NCI-H2107 treated with DMSO at 0.1 percent for 48 hours (cell line): ENCODE results near the gene MAS1.

Experiments
- DNase-seq: peaks from one replicate; lab custom pipeline; 2025; ENCODE audit not compliant: unreplicated experiment; lab: John Stamatoyannopoulos, UW

MAS1 gene

GRCh38 chr6:159879856-159880255 is 10.9 kb upstream of the MAS1 start:
- DNase-seq, result no peak

- no peak for DNase-seq
Observed at GRCh38 chr6:159880412-159880975, 10.3 kb upstream of the MAS1 start.

GRCh38 chr6:159884720-159885119 is 6.1 kb upstream of the MAS1 start:
- DNase-seq, result no peak

GRCh38 chr6:159886270-159886669 is 4.5 kb upstream of the MAS1 start:
- no peak for DNase-seq

DNA sequence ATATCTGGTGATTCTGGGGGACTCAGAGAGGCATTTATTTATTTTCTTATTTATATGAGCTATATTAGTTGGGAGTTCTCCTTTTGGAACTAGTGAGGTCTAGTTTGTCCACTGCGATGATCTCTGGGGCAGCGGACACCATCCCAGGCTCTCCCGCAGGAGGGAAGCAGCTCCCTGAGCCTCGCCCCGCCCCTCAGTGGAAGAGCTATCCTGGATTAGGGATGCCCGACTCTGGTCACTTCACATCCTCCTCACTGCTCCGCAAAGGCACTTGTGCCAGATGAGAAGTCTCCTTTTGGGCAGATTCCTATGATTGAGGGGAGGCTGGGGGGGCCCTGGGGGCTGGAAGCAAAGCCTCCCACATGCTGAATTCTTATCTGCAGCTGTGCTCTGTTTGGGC is 3.6 kb upstream of the MAS1 start:
- no peak for DNase-seq

DNA sequence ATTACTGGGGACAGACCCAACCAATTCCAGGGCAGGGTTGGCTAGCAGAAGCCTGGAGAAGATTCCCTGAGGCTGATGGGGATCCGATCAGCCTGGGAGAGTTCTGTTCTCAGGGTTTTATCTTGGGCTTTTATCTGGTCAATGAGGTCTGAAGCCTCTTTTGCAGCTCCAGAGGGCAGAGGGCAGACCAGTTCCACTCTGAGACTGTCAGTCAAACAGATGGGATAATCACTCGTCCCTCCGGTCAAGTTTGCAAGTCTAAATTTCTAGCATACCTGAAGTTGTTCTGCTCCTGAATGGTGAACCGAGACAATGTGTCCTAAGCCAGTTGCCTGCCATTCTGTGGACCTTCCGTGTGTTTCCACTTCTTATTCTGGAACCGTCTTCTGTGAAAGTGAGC is 3.0 kb upstream of the MAS1 start:
- no peak for DNase-seq

DNA sequence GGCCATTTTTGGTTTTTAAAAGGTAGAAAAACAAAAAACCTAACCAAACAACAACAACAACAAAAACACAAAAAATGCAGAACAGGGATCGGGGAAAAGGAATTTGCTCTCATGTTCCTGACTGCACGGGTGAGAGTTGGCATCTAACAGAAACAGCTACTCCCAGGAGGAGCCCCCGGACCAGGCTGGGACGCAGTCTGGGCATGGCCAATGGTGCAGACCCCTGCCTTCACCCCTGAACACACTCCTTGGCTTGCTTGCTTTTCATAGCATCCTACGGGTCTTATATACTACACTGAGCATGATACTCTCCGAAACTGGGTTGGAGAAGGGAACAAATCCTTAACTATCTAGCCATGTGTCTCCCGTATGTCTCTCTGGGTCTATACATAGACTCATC is 587 bp upstream of the MAS1 start:
- no peak for DNase-seq

- DNase-seq, result no peak
Observed at GRCh38 chr6:159892053-159892452, 1.3 kb downstream of the MAS1 start.

GRCh38 chr6:159893064-159893463 is 2.3 kb downstream of the MAS1 start:
- DNase-seq, result no peak

DNA sequence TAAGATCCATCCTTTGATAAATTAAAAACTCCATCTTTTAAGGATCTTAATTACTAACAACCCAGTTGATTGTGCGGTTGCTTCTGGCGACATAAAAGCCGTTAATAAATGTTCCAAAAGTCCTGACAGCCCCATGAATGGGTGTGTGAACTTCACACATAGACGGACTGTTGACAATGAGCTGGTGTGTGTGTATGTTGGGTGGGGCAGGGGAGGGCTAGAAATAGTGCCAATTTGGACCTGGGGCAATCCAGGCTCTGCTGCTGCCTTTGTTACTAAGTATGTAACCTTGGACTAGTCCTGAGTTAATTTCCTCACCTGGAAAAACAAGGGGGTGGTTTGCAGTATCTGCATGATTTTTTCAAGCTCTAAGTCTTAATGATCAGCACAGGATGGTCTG is 4.2 kb downstream of the MAS1 start:
- no peak for DNase-seq

DNA sequence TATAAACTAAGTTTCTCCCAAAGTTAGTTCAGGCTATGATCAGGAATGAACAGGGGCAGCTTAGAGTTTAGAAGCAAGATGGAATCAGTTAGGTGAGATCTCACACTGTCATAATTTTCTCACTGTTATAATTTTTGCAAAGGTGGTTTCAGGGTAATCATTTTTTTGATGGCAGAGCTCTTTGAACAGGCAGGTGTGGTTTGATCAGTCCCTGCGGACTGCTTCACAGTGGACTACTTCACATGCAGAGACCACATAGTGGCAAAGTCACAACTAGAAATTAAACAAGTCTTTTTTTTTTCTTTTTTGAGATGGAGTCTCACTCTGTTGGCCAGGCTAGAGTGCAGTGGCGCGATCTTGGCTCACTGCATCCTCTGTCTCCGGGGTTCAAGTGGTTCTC is 6.8 kb downstream of the MAS1 start:
- no peak for DNase-seq

DNA sequence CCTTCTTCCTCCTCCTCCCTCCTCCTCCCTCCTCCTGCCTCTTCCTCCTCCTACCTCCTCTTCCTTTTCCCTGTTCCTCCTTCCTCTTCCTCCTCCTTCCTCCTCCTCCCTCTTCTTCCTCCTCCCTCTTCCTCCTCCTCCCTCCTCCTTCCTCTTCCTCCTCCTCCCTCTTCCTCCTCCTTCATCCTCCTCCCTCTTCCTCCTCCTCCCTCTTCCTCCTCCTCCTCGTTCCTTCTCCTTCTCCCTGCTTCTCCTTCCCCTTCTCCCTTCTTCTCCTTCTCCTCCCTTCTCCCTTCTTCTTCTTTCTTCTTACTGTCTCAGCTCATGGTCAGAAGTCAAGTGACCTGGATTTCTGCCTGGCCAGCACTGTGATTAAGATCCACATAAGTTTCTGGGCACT is 7.7 kb downstream of the MAS1 start:
- no peak for DNase-seq

DNA sequence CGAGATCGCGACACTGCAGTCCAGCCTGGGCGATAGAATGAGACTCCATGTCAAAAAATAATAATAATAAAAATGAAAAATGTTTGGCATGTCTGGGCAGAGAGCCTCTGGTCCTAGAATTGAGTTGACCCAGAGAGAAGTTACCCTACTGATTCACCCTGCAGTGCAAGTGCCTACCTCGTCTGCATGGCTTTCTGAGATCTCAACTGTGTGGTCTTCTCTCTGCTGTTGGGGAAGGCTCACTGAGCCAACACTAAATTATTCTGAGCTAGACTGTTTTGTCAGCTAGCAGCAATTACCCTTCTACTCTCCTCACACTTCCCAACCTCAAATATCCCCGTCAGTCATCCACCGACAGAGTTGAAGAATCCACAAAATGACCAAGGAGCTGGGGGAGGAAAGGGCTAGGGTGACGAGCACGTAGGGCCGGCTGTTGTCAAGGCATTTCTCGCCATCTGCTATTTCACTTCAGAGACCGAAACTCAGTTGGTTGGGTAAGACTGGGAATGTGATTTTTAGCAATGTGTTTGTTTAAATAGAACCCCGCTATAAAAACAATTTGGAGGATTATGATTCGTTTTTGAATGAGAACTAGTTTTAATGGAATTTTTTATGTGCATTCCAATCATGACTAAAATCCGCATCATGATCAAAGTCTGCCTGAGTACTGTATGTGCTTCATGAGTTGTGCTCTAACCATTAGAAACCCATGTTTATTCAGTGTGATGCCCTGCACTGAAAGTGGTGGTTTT is 9.4 kb downstream of the MAS1 start:
- no peak for DNase-seq

- no peak for DNase-seq
Observed at GRCh38 chr6:159902620-159903019, 11.8 kb downstream of the MAS1 start.

DNA sequence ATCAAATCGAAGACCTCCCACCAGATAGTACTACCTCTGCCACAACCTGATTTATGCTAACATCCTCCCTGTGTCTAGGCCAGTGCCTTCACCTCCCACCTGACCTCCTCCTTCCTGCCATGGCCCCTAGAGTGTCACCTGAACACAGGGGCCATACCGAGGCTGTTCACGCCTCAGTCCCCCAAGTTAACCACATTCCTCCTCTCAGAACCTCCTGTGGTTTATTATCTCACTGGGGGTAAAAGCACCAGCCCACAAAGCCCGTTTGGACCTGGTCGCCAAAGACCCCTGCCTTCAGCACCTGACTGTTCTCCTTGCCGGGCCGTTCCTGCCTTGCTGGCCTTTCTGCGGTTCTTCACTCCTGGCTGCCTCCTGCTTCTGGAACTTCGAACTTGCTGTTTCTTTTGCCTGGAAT is 13.7 kb downstream of the MAS1 start:
- no peak for DNase-seq

- DNase-seq, result no peak
Observed at GRCh38 chr6:159906400-159906799, 15.6 kb downstream of the MAS1 start.

- DNase-seq, result no peak
Observed at GRCh38 chr6:159908535-159908934, 17.7 kb downstream of the MAS1 start.

DNA sequence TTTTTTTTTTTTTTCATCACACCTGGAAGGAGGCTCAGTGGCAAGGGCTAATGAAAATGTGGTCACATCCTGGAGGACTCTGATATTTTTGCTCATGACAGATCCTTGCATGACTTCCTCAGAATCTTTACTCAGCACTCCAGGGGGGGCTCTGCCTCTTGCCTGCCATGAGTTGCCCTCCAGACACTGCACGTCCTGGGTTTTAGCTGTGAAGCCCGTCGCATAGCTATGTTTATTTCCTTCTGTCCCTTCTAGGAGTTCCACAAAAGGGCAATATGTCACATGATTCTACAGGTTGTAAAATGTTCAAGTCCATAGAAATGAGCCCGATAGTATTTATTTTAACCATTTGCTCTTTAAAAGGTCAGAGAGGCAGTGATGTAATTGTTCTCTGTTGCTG is 18.2 kb downstream of the MAS1 start:
- DNase-seq, result no peak

DNA sequence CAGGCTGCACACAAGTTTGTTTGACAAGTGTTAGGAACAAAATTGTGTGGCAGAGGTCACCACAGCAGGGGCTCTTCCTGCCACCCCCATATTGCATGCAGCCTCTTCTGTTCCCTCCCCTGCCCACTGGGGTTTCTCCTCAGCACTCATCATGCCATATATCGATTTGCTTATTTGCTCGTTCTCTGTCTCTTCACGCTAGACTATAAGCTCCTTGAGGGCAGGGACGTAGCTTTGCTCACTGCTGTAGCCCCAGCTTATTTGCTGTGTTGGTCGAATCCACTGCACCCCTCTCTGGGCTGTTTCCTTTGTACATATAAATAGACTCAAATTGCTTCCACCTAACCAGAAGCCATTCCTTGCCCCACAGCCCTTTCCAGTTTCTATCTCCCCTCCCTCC is 19.6 kb downstream of the MAS1 start:
- no peak for DNase-seq

- no peak for DNase-seq
Observed at GRCh38 chr6:159913375-159913774, 22.6 kb downstream of the MAS1 start.

DNA sequence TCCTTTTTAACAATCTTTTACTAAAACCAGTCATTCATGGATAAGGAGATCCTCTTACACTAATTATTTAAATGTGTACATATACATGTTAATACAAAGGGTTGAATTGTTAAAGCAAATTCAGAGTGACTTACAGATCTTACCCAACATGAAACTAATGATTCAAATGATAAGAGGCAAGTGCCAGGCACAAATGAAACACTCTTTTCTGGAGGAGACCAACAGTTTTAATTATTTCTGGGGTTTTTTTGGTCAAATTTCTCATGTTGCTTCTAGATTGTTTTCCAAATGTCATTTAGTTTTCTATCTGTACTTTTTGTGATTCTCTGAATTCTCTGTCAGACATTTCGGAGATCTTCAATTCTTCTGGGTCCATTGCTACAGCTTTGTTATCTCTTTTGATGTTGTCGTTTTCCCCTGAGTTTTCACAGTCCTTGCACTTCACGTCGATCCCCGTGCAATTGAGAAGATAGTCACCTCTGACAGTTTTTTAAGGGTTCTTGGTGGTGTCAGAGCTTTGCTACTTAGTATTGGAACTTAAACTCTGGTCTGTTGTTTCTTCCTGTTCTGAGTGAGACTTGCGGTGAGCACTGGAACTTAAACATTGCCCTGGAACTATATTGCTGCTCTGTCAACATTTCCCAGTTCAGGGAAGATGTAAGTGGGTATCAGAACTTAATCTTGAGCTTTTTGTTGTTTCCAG is 23.2 kb downstream of the MAS1 start:
- no peak for DNase-seq

- DNase-seq, result no peak
Observed at GRCh38 chr6:159914565-159914923, 23.8 kb downstream of the MAS1 start.

GRCh38 chr6:159915397-159915796 is 24.6 kb downstream of the MAS1 start:
- no peak for DNase-seq
